HG03025 (cell line): ENCODE results near the gene DNAJC18.

Experiments
- ATAC-seq: cut with Tn5 transposase; IDR thresholded peaks from one replicate; pipeline ENCODE4 v1.9.1; 2021; ENCODE audit warnings: mild to moderate bottlenecking, moderate library complexity; ENCODE audit not compliant: unreplicated experiment, low FRiP score

Gene DNAJC18

GRCh38 chr5:139406963-139407362 lies 32.4 kb downstream of the DNAJC18 start:
- ATAC-seq: no peak

- no peak for ATAC-seq
Observed at GRCh38 chr5:139404484-139404840, 34.9 kb downstream of the DNAJC18 start.

- peak; percentile 76 for ATAC-seq
Observed at GRCh38 chr5:139403787-139404483, 35.4 kb downstream of the DNAJC18 start, which contains the start of gene SPATA24. TSS of gene SPATA24 (minus strand) at chr5:139404089. CDS start at chr5:139404060, 29 bp downstream.

GRCh38 chr5:139403418-139403786 lies 35.9 kb downstream of the DNAJC18 start:
- no peak for ATAC-seq

GRCh38 chr5:139402561-139403158 lies 36.7 kb downstream of the DNAJC18 start:
- ATAC-seq: no peak

GRCh38 chr5:139401546-139401945 lies 37.8 kb downstream of the DNAJC18 start:
- ATAC-seq: no peak

GRCh38 chr5:139399501-139400121 lies 39.7 kb downstream of the DNAJC18 start:
- ATAC-seq: no peak

GRCh38 chr5:139397921-139398320 lies 41.4 kb downstream of the DNAJC18 start:
- ATAC-seq: no peak

GRCh38 chr5:139396691-139397090 lies 42.6 kb downstream of the DNAJC18 start:
- ATAC-seq: no peak

GRCh38 chr5:139395844-139396640 lies 43.3 kb downstream of the DNAJC18 start:
- no peak for ATAC-seq

GRCh38 chr5:139394654-139395566 lies 44.4 kb downstream of the DNAJC18 start, which contains the start of gene PROB1:
TSS of gene PROB1 (minus strand) at chr5:139395104. CDS start at chr5:139395081, 23 bp downstream.
- ATAC-seq: no peak

- ATAC-seq: no peak
Observed at GRCh38 chr5:139394123-139394653, 45.1 kb downstream of the DNAJC18 start.

GRCh38 chr5:139393497-139394122 lies 45.7 kb downstream of the DNAJC18 start:
- ATAC-seq: no peak

GRCh38 chr5:139392678-139393496 lies 46.4 kb downstream of the DNAJC18 start:
- peak; percentile 33 for ATAC-seq

GRCh38 chr5:139392324-139392677 lies 47.0 kb downstream of the DNAJC18 start:
- no peak for ATAC-seq

- ATAC-seq: no peak
Observed at GRCh38 chr5:139391570-139392323, 47.6 kb downstream of the DNAJC18 start.

- ATAC-seq: no peak
Observed at GRCh38 chr5:139390639-139391569, 48.4 kb downstream of the DNAJC18 start.
